Amniotic stem cell (primary cell): ENCODE data around the gene RADIL.
"Not testable (repeated sequence)": the region's sequence is repeated elsewhere in the genome, so short reads cannot be mapped to it uniquely, and the experiment has no call there.

Source experiments
- DNase-seq: peaks from one replicate; lab custom pipeline; 2025; lab: John Stamatoyannopoulos, UW

The RADIL gene

DNA sequence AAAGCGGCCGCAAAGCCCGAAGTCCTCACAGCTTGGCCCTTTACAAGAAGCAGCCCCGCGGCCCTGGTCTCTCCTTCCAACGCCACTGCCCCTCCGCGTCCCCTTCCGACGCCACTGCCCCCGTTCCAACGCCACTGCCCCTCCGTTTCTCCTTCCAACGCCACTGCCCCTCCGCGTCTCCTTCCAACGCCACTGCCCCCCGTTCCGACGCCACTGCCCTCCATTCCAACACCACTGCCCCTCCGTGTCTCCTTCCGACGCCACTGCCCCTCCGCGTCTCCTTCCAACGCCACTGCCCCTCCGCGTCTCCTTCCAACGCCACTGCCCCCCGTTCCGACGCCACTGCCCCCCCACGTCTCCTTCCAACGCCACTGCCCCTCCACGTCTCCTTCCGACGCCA, 75.0 kb downstream of the RADIL start:
- no peak for DNase-seq

DNA sequence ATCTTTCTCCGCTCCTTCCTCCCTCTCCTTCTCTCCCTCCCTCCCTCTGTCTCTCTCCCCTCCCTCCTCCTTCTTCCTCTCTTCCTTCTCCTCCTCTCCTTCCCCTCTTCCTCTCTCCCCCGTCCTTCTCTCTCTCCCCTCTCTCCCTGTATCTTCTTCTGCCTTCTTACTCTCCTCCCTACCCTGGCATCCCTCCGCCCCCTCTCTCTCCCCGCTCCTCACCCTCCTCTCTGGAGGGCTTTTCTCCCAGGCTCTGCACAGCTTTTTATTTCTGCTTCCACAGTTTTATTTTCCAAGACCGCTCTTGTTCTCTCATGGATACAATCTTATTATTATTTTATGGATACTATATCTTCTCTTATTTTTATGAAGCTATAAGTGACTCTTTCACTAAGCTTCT, 75.5 kb downstream of the RADIL start:
- DNase-seq = no peak

DNA sequence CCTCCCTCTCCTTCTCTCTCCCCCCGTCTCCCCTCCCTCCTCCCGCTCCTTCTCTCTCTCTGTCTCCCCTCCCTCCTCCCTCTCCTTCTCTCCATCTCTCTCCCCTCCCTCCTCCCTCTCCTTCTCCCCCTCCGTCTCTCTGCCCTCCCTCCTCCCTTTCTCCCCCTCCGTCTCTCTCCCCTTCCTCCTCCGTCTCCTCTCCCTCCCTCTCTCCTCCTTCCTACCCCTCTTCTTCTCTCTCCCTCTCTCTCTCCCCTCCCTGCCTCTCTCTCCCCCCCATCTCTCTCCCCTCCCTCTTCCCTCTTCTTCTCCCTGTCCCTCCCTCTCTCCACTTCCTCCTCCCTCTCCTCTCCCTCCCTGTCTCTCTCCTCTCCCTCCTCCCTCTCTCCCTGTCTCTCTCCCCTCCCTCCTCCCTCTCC, 75.9 kb downstream of the RADIL start:
- DNase-seq = no peak

DNA sequence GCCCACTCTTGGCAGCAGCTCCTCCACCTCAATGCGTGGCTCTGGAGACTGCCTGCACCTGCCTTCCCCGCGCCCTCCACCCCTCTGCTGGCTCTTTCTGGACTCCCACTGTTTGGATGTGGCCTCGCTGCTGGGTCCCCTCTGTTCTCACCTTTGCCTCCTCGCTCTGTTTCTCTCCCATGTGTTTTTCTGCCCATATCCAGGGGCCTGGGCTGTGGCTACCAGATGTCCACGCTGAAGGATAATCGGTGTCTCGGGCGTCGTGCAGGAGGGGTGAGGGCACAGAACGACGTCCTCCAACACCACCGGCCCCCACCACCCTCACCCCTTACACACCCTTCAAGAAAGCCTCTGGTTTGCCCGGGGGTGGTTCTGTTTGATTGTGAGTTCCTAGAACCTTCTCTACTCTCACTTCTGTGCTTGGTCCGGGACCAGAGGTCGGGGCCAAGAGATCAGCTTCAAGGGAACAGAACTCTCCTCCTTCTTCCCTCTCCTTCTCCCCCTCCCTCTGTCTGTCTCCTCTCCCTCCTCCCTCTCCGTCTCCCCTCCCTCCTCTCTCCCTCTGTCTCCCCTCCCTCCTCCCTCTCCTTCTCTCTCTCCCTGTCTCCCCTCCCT, 76.4 kb downstream of the RADIL start:
- DNase-seq = no peak

DNA sequence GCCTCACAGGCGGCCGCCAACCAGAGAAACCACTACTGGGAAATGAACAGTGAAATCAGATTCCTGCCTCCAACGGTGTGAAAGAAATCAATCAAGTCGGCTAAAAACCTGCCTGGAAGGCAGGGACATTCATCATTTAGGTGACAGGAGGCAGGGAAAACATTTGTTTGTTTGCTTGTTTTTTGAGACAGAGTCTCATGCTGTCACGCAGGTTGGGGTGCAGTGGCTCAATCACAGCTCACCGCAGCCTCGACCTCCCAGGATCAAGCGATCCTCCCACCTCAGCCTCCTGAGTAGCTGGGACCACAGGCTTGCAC, 77.6 kb downstream of the RADIL start:
- DNase-seq = no peak

DNA sequence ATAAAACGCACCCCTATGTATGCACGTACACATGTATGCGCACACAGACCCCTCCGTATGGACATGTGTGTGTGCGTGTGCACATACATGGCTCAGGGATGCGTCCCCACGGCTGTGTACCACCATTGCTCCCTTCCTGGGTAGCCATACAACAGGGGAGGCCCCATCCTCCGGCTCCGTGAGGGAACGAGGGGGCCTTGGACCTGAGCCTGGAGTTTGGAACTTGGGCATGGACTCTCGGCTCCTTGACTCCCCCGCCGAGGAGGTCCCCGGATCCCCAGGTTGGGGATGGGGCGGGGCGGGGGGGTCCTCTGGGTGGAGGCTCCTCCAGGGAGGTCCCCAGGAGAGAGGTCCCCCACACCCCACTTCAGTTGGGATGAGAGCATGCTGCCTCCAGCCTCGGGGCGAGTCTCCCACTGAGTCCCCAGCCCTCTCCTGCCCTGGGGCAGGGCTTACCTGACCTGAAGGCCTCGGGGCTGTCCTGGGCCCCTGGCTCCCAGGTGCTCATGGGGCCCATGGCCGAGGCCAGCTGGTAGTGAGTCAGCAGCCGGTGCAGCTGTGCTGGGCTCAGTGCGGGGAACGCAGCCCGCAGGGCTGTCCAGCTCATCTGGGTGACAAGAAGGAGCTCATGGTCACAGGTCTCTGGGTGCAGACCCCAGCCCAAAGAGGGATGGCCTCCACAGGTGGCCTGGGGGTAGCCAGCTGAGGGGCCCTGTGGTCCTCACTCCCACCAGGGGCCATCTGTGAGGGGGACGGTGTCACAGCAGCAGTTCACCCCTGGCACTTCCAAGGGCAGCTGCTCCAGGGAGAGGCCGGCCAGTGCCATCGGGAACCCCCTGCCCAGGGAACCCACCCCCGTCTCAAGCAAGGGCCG, 78.2 kb downstream of the RADIL start:
- DNase-seq = no peak

DNA sequence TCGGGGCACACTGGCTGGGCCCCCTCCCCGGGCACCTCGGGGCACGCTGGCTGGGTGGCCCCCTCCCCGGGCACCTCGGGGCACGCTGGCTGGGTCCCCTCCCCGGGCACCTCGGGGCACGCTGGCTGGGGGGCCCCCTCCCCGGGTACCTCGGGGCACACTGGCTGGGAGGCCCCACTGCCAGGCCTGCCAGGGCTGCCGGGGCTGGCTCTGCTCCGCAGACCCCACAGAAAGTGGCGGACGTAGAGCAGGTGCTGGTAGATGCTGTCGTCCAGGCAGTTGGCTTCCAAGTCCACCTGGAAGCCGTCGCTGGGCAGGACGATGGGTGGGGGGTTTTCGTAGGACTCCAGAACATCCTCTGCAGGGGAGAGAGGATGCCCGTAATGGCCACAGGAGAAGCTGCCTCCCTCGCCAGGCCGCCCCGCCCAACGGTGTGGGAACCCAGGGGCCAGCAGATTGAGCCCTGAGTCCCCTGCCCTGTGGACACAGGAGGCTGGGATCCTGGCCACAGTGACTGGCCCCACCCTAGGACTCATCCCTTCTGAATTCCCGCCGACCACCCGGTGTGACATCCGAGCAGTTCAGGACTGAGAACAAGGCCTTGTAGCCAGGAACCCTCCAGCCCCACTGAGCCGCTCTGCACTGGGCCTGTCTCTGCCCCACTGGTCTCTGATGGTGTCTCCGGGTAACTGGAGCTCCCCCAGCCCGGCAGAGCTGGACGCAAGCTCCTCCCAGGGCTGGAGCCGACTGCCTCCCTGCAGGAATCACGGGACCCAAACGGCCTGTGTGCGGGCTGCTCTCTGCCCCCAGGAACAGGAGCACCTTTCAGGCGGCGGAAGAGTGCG, 79.9 kb downstream of the RADIL start:
- no peak for DNase-seq

DNA sequence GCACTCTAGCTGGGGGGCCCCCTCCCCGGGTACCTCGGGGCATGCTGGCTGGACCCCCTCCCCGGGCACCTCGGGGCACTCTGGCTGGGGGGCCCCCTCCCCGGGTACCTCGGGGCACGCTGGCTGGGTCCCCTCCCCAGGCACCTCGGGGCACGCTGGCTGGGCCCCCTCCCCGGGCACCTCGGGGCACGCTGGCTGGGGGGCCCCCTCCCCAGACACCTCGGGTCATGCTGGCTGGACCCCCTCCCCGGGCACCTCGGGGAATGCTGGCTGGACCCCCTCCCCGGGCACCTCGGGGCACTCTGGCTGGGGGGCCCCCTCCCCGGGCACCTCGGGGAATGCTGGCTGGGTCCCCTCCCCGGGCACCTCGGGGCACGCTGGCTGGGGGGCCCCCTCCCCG, 80.9 kb downstream of the RADIL start:
- not testable (repeated sequence) for DNase-seq

DNA sequence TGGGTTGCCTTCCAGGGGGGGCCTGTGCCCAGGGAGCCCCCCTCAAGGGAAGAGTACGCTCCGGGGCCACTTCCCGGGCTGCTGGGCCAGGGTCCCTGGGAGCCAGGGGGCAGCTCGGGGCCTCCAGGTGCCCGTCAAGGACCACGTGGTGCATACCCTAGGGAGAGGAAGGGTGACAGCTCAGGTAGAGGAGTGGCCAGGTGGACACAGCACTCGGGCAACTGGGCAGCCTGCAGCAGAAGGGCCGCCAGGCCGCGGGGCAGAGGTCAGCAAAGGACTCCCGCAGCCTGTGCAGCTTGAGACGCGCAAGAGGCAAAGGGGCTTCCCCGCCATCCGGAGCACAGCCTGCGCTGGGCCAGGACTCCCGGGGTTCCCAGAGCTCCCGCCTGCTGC, 81.7 kb downstream of the RADIL start:
- no peak for DNase-seq

DNA sequence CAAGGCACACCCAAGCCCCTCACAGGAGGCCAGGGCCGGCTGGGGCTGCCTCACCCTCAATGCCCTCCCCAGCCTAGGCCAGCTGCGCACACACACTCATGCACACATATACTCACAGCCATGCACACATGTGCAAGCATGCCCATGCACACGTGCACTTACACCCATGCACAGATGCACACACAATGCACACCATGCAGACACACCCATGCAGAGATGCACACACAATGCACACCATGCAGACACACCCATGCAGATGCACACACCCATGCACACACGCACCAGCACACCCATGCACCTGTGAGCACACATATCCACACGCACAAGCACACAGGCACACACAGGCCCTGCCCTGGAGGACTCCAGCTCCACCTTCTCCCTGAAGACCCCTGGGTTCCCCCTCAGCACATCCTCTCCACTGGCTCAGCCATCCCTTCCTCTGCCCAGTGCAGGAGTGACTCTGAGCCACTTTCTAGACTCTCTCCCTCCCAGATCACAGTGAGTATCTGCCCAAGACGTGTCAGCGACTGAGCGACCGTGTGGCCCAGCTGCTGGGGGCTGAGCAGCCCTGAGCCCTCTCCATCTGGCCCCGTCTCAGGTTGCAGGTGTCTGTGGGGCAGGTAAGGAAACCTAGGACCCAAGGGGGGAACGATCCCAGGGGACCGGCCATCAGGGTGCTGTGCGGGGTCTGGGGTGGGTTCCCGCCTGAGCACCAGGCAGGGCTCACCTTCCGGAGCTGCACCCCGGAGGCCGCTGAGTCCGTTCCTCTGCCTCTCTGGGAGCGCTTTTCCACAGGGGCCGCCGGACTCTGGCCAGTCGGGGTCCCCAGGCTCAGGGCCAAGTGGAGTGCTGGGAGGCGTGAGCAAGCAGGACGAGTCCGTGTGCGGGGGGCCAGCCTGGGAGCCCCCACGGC, 82.3 kb downstream of the RADIL start:
- DNase-seq = no peak

DNA sequence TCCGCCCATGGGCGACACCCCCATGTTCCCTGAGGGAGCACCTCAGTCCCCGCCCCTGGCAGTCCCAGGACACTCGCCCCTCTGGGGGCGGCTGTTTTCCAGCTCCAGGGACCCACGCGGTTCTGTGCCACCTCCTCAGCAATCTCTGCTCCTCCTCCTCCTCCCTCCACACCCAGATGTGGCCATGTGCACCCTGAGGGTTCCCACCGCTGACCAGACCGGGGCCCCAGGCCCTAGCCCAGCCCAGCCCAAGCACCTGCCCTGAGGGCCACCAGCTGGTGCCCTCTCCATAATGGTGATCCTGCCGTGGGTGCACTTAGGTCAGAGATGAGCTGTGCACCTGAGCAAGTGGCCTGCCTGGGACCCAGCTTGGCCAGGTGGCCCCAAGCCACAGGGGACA, 83.0 kb downstream of the RADIL start:
- no peak for DNase-seq

DNA sequence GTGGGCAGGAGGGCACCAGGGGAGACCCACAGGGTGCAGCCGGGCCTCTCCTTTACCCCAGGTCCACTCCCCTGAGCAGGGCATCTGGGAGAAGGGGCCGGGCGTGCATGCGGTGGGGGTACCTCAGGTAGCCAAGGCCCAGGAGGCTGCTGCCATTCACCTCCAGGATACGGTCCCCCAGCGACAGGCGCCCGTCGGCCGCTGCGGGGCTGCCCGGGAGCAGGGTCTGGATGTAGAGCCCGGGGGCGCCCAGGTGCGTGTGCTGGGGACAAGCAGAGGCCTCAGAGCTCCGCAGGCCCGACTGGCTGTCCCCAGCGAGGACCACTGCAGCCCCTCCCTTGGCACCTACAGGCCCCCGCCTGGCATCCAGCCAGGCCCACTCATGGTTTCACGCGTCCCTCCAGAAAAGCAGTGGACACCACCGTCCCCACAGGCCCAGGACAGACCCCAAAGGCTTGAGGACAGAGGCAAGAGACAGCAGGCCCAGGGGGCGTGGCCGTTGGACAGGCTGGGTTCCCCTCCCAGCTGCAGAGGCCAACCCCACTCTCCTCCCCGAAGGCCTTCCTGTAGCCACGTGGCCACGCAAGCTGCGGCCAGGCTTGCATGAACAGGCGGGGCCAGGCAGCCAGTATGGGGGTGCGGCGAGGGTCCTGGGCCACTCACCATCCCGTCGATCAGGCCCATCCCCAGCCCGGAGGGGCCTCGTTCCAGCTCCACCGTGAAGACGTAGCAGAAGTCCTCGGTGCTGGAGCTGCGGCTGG, 83.8 kb downstream of the RADIL start:
- no peak for DNase-seq

DNA sequence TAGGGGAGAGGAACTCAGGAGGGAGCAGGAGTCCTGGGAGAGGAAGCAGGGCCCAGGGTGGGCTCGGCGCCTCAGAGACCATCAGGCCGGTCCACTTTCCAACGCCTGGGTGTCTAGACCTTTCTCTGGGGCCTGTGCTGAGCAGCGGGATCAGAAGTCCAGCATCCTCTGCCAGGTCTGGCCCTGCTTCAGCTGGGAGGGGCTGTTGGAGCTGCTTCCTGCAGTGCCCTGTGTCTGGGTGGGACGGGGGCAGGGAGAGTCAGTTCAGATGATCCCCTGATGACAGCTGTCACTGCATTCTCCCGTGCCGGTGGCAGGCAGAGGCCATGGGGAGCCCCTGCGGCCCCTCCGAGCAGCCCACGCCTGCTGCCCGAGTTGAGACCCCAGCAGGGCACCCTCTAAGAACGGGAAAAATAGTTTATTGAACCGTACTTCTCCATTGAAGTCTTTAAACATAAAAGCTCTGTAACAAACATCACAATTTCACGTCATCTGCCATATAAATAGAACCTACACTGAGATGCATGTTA, 84.7 kb downstream of the RADIL start:
- DNase-seq = no peak

DNA sequence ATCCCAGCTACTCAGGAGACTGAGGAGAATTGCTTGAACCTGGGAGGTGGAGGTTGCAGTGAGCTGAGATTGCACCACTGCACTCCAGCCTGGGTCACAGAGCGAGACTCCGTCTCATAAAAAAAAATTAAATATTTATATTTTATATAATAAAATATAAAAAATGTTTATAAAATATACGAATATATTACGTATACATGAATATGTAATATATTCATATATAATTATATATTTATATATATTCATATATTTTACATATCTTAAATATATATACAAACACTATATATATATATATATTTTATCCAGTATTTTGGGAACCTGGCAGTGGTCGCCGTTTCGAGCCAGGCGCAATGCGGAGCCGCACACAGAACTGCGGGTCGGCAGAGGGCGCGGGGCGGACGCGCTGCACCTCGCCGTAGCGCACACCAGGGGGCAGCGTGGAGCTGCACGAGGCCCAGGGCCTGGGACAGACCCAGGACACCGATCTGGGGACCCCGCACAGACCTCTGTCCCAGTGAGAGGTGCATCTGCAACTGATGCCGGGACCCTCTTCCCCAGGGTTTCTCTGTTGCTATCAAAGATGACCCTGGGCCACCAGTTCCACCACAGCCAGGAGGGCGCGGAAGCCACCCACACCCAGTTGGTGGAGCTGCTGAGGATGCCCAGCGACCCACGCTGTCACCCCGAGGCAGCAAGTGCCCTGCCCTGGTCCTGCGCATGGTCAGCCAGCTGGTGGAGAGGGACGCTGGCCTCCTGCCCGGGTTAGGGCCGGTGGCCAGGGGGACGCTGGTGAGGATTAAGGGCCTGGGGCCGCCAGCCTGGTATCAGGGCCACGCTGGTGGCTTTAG, 85.4 kb downstream of the RADIL start:
- no peak for DNase-seq

DNA sequence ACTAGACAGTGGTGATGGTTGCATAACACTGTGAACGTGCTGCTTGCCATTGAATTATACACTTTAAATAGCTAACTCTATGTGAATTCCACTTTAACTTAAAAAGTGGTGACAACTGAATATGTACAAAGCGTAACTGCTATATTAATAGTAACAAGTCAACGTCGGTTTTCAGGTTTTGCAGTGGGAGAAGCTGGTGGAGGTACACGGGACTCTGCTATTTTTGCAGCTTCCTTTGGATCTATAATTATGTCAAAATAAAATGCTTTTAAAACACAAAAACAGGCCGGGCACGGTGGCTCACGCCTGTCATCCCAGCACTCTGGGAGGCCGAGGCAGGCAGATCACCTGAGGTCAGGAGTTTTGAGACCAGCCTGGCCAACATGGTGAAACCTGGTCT, 87.1 kb downstream of the RADIL start:
- DNase-seq = no peak

DNA sequence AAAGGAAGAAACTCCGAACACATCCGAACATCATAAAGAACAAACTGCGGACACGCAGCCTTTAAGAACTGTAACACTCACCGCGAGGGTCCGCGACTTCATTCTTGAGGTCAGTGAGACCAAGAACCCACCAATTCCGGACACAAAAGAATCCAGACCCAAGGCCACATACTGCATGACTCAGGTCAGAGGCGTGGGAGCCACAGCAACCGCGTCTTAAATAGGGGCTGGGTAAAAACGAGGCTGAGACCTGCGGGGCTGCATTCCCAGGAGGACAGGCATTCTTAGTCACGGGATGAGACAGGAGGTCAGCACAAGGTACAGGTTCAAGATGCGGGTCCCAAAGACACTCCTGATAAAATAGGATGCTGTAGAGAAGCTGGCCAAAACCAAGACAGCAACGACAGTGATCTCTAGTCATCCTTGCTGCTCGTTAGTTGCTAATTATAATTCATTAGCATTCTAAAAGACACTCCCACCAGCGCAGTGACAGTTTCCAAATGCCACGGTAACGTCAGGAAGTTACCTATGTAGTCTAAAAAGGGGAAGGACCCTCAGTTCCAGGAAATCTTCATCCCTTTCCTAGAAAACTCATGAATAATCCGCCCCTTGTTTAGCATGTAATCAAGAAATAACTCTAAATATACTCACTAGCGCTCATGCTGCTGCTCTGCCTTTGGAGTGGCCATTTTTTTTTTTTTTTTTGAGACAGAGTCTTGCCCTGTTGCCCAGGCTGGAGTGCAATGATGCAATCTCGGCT, 88.7 kb downstream of the RADIL start:
- no peak for DNase-seq

DNA sequence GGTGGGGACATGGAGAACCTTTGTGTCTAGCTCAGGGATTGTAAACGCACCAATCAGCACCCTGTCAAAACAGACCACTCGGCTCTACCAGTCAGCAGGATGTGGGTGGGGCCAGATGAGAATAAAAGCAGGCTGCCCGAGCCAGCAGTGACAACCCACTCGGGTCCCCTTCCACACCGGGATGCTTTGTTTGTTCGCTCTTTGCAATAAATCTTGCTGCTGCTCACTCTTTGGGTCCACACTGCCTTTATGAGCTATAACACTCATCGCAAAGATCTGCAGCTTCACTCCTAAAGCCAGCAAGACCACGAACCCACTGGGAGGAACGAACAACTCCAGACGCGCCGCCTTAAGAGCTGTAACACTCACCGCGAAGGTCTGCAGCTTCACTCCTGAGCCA, 89.3 kb downstream of the RADIL start:
- DNase-seq = not testable (repeated sequence)

DNA sequence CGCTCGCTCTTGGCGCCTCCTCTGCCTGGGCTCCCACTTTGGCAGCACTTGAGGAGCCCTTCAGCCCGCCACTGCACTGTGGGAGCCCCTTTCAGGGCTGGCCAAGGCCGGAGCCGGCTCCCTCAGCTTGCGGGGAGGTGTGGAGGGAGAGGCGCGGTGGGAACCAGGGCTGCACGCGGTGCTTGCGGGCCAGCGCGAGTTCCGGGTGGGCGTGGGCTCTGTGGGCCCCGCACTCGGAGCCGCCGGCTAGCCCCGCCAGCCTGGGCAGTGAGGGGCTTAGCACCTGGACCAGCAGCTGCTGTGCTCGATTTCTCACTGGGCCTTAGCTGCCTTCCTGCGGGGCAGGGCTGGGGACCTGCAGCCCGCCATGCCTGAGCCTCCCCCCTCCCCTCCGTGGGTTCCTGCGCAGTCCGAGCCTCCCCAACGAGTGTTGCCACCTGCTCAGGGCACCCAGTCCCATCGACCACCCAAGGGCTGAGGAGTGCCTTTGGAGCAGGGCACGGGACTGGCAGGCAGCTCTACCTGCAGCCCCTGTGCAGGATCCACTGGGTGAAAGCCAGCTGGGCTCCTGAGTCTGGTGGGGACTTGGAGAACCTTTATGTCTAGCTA, 90.0 kb downstream of the RADIL start:
- not testable (repeated sequence) for DNase-seq
